GM19452 (cell line): ENCODE data around the gene RSPO3.

Source experiments
- ATAC-seq: cut with Tn5 transposase; IDR thresholded peaks from one replicate; pipeline ENCODE4 v1.9.1; 2021; ENCODE audit not compliant: unreplicated experiment

Gene RSPO3

GRCh38 chr6:127110712-127111111 is 7.8 kb upstream of the RSPO3 start:
- ATAC-seq, result no peak

DNA sequence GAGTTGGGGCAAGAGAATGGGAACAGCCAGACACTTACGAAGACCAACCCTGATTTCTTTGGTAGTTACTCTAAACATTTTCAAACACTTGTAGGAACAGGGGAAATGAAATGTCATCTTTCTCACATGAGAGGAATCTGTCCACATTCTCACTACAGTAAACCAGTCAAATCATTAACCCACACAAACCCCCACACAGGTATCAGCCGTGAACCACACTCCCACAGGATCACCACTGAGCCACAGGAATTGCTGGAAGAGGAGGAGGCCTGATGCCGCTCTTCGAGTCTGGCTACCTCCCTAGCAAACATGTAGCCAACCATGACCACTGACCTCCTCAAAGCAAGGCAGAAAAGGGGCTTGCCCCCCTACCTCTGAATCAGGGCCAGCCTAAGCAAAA is 6.9 kb upstream of the RSPO3 start:
- no peak for ATAC-seq

DNA sequence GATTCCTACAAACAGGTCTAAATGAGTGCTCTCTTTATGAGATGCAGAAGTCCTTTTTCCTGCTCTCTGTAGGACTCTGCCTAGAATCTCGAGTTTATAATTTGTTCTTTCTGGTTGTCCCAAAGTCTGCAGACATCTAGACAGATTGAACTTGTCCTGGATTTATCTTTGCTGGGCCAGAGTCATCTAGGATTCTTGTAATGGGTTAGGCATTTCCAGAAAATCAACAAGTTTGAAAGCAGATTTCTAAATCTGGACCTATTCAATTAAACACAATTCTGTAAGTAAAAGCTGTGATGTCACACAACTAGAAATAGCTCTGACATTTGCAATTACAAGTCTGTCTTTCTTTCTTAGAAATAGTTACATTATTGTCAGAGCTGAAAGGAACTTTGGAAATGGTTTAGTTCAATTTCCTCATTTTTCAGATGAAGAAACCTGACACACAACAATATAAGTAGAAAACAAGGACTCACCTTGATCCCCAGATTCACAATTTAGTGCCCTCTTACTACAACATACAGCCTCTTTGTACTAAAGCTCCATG is 4.2 kb upstream of the RSPO3 start:
- ATAC-seq, result no peak

- no peak for ATAC-seq
These were observed 3.3 kb upstream of the RSPO3 start for GRCh38 chr6:127115084-127115655.

DNA sequence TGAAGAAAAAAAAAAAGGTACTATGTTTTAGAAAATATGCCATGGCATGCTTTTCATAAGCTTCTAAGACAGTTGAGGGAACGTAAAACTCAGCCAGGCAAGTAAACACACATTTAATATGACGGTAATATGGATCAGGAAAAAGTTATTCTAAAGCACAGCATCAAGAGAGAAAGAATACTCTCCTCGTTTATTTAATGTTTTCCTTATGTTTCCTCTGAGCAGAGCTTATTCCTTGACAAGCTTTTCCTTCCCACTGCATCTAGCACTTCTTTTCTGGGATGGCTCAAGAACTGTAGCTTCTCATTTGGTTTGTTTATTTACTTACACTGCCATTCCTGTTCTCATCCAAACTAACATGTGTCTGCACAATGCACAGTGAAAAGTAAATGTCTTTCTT is 2.7 kb upstream of the RSPO3 start:
- no peak for ATAC-seq

GRCh38 chr6:127117979-127118297 is 533 bp upstream of the RSPO3 start:
- ATAC-seq, result no peak

- peak; percentile 47 for ATAC-seq
These were observed 891 bp downstream of the RSPO3 start for GRCh38 chr6:127119102-127120022.

- ATAC-seq, result peak; percentile 3
These were observed 1.7 kb downstream of the RSPO3 start for GRCh38 chr6:127120023-127120786.

- peak; percentile 76 for ATAC-seq
These were observed 2.5 kb downstream of the RSPO3 start for GRCh38 chr6:127120787-127121636.

DNA sequence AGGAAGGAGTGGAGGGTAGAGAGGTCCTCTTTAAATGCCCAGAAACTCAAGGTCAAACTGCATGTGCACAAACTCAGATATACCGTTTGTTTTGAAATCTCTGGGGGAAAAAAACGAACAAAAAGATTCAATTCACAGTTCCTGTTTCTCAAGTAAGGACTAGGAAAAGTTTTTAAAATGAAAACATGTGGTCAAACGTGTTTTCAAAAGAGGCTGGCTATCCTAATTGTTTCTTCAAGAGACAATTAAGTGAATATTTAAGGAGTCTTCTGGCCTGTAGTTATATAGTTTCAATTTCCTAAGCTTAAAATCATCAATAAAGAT is 3.1 kb downstream of the RSPO3 start:
- ATAC-seq, result no peak

- no peak for ATAC-seq
These were observed 5.7 kb downstream of the RSPO3 start for GRCh38 chr6:127124172-127124571.

DNA sequence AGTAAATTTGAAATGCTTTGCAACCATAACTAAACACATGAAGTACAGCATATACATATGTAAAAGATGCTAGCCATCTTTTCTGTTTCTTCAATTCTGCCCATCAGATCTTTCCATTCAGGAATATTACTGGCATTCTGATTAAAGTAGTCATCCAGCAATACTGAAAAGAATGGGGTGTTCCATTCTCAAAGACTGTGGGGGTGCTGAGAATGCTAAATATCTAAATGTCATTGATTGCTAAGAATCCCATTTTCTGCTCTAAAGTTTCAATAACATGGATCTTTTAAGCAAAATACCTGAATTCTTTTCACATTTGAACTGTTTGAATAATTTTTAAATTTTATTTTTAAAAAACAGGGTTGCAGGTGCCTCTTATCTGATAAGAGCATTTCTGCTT is 6.2 kb downstream of the RSPO3 start:
- no peak for ATAC-seq

DNA sequence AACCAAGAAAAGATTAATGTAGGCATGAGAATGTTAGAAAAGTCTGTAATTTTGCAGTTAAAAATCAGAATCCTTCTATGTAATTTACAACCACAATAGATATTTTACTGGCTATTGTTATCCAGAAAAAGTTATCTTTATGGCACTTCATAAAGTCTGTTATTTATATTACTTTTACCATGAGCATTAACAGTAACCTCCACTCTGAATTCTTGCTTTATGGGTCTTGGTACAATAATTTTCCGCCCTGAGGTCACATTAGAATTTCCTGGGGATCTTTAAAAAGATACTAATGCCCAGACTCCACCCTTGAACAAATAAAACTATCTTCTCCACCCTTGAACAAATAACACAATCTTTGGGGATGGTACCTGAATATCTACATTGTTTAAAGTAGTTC is 9.6 kb downstream of the RSPO3 start:
- ATAC-seq, result no peak

- no peak for ATAC-seq
These were observed 10.8 kb downstream of the RSPO3 start for GRCh38 chr6:127129251-127129650.

DNA sequence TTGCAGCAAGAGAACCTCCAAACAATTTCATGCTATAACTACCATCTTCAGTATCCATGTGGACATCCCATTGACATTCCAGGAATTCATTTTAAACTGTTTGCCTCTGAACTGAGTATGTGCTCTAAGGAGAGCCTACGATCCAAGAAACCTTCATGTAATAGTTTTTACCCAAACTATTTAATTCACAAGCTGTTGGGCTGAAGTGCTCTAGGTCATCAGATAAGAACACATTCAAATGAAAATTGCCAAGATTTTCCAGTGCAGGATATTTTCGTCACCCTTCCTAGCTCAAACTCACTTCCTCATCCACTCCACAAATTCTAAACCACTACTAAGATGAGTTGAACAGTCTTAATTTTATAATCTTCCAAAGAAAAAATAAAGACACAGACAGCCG is 12.8 kb downstream of the RSPO3 start:
- ATAC-seq, result no peak

DNA sequence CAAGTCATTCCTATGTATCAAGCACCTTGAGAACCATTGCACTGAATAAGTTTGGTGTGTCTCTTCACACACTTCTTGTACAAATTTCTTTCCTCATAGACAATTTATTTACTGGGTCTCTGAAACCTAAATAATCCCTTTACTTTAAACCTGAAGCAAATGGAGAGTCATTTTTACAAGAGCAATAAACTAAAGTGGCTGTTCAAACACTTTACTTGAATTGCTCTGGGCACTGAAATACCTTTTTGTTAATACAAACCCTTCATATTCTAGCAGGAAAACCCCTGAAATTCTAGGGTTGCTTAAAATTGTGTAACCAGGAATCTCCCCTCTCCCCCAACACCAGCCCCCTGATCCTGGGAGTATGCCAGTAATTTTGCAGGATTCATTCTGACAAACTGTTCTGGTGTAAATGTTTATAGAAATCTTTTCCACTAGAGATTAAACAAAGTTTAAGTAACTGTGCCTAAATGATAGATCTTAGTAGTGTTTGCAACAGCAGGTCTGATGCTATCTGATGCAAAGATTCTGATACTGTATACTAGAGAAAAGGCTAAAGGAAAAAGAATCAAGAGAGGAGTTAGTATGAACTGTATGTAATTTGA is 13.4 kb downstream of the RSPO3 start:
- no peak for ATAC-seq

DNA sequence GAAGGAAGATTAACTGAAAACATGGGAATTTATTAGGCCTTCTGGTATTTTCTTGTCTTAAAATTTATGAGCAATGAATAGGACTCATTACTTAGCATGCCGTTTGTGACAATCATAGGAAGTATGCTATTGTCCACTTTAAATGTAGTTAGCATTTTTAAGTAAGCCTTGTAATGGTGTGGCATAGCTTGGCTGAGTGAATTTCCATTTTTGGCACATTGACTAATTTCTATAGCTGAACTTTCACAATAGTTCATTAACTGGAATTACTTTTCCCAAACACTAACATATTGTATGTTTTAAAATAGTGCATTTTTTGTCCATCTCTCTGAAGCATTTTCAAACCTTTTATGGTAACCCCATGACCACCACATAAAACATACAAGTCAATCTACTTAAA is 15.7 kb downstream of the RSPO3 start:
- no peak for ATAC-seq

DNA sequence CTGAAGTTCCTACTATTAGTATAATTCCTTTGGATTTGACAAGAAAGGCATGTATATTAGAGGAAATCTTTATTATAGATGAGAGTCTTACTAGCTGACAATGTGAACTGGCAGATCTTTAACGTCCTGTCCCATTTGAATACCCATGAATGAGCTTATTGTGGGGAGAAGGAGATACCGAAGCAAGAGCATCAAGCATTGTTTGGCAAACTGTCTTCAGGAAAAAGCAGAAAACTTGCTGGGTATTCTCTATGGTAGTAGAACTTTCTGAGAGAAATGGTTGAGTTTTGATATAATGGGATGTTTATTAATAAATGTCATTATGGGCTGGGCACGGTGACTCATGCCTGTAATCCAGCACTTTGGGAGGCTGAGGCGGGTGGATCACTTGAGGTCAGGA is 18.3 kb downstream of the RSPO3 start:
- ATAC-seq, result no peak

DNA sequence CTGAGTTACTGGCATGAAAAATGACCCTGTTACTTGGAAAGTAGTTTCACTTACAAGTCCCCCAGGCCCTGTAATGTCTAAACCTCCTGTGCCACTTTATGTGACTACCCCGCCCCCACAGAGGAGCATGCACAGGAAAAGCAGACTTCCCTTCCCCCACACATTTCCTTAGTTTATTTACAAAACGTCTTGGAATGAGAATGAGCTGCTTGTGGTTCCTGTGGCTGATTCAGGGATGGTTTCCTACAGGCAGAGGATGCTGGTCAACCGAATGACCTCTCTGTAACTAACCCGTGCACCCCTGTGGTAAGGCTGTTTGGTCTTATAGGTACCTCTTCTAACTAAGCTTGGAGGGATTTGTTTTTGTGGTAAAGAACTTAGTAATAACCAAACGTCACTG is 28.5 kb downstream of the RSPO3 start:
- no peak for ATAC-seq

DNA sequence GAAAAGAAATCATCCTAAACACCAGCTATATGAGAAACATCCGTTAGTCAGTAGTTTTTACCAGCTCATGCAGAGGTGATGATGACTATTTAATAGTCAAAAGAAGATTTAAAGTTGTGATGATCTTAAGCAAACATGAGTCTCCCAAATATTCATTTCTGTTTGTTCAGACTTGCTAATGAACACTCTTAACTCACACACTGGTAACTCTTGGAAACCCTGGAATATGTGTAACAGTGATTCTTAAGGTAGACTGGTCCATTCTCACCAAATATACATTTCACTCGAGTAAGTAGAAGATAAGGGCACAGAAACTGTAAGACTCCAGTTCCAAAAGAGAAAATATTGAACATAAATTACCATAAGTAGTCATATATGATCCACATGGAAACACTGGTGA is 29.1 kb downstream of the RSPO3 start:
- no peak for ATAC-seq

GRCh38 chr6:127148511-127148910 is 30.0 kb downstream of the RSPO3 start:
- ATAC-seq, result no peak
